CD4-positive, alpha-beta T cell treated with Interleukin-21 for 1 hour (primary cell): Measurements from ENCODE around the gene OTOGL.

Experiments used
- DNase-seq: peaks from one replicate; pipeline ENCODE4 v3.0.0-alpha.2; 2020

The OTOGL gene

DNA sequence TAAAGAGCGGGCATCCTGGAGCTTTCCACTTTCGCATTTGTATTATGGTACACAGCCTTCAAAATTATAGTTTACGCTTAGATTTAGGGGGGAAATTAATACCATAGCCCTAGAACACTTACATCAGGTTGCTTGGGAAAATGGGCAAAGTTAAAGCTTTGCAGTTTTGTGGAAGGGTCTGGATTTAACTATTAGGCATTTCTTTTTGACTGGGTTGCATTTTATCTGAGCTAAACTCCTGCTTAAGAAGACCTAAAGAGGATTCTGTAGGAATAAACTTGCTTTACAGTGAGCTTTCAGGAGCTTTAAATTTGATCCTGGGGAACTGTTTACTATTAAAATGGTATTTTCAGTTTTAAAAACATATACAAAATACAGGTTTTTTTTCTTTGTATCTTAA, 301.9 kb downstream of the OTOGL start:
- DNase-seq, result no peak

DNA sequence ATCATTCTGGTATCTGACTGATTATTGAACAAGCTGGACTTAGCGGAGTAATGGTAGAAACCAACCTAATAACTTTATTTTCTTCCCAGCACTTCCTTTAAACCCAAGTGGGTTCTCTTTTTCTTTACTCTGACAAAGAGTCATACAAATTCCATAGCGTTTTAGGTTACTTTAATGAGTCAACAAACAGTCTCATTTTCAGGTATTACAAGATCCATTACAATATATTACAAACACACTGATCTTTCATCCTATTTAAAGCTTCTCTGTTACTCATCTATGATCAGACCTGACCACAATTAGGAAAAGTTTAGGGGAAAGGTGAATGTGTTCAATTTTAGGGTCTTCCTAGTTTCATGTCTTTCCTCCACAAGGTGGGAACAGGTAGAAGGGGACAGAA, 305.3 kb downstream of the OTOGL start:
- DNase-seq, result no peak

DNA sequence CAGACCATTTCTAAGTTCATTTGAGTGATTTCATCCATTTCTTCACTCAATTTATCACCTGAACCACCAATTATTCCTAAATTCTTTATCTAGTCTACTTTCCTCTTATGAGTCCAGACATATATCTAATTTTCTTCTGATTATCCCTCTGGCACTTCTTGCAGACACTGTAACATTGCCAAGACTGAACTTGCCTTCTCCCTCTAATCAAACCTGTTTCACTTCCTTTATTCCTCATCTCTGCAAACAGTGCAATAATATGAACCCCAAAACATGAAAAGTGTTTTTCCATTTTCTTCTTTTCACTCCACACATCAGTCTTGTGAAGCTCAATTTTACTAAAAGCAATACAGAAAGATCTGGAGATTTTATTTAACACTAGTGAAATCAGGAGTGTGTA, 306.9 kb downstream of the OTOGL start:
- DNase-seq, result no peak

DNA sequence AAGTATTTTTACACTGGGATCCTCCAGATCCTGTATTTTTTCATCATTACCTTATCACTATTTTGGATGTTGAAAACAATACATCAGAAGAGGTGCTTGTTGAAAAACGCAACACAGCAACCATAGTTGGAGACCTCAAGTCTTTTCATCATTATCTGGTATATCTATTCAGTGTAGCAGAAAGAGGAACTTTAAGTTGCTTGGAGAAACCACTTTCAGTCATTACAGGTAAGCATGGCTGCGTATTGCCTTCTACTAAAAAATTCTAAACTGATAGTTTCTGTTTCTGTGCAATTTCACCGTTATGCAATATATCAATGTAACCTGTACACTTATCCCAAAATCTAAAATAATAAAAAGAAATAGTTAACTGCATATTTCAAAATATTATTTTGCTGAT, 312.4 kb downstream of the OTOGL start:
- DNase-seq, result no peak

DNA sequence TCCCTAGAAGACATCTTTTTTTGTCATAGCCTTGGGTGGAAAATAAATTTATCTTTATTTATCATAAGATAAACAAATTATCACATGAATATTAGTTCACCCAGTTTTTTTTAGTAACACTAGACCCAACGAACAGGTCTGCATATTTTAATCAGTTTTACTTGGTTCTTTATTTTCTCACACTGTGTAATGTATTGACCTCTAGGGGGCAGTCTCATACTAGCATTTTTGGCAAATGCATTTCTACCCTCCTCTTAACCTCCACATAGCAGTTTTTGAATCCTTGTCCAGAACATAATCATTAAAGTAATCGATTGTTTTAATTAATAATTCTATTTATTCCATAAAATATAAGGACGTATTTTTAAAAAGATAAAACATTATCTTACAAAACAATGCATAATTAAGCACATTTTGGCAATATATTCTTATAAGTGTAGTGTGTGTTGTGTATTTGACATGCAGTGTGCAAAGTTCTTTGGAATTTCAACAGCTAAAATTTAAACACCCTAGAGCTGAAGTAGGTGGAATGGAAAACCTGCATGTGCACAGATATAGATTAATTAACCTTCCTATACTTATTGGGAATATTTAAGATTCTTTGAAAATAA, 313.1 kb downstream of the OTOGL start:
- DNase-seq, result no peak

DNA sequence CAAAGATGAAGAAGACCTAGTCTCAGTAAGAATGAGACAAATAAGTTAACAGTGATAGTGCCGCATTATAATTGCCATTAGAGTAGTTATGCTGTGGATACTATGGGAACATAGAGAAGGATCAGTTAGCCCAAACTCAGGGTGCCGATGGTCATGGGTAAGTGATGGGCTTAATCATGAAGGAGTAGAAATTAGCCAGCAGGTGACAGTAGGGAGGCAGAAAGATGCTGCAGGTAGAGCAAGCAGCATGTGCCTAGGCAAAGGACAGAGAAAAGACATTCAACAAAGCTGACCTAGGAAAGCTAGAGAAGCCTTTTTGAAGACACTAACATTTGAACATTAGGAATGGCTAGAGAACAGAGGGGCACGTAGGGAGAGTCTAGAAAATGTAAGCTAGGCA, 314.1 kb downstream of the OTOGL start:
- DNase-seq, result no peak

DNA sequence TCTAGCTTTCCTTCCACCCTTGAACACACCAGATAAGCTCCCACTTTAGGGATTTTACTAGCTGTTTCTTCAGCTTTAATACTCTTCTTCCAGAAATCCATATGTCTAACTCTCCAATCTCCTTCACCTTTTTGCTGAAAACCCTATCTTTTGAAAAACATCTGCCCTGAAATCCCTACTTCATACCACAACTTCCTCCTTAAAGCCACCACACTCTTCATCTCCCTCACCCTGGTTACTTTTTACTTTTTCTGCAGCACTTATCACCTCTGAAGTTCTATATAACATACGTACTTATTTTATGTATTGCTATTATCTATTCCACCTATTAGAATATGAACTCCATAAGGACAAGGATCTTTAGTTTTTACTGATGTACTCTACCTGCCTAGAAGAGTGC, 316.1 kb downstream of the OTOGL start:
- DNase-seq, result no peak

DNA sequence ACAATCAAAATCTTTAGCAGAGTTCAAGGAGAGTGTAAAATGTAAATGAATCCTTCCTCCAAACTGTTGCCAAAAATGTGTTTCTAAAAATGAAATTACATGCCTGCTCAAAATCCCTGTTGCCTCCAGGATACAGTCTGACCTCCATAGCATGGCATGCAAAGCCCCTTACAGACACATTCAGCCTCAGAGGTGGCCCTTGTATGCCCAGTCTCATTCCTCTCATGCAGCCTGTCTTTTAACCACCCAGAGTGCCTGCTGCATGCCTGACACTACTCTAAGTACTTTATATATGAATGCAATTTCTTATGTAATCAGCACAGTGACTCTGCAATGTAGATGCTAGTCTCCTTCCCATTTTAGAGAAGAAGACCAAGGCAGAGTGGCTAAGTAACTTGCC, 320.3 kb downstream of the OTOGL start:
- no peak for DNase-seq

DNA sequence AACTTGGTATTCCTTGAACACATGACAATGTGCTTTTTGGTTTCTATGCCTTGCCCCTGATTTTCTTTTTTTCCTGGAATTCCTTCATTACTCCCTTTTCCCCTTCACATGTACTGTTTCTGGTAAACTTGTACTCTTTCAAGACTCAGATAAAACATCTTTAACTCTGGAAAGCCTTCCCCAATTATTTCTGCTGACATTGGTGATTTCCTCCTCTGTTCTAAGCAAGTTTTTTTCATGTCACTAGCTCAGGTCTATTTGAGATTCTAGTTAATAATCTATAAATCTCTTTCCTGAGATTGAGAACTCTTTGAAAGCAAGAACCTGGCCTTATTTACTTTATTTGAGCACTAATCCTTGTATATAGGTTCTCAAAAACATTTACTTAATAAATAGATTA, 320.7 kb downstream of the OTOGL start:
- no peak for DNase-seq

DNA sequence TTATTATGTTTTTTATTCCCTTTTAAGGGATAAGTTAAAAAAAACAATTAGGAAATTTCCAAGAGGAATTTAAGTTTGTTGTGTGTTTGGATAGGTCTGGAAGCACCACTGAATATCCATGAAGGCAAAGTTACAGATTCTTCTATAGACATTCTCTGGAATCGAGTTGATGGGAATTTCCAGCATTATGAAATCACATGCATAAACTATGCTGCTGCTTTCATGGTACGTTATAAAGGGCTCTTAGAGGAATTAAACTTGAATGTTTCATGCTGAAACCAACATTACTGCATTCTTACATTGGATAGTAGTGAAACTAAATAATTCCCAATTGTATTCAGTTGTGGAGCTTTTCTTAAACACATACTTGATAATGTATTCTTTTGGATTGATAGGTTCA, 323.2 kb downstream of the OTOGL start:
- DNase-seq, result no peak
